Choroid plexus epithelial cell (primary cell): ENCODE data around the gene ZNF253.
"Not testable (repeated sequence)": the region's sequence is repeated elsewhere in the genome, so short reads cannot be mapped to it uniquely, and the experiment has no call there.

ENCODE experiments used
- DNase-seq: peaks from one replicate; pipeline ENCODE4 v3.0.0-alpha.2; 2010; ENCODE audit warnings: low read depth
- H3K4me3 ChIP-seq: 2 replicates; pipeline ENCODE4 v1.5.1; 2011; ENCODE audit warnings: low read depth, mild to moderate bottlenecking, control low read depth, low read length, moderate library complexity
- CTCF ChIP-seq: conservative IDR thresholded peaks from 2 replicates; pipeline ENCODE4 v1.5.1; 2011; ENCODE audit warnings: low read depth, mild to moderate bottlenecking, control low read depth, inconsistent platforms, low read length, moderate library complexity

Gene ZNF253

GRCh38 chr19:19826875-19827274 is 38.8 kb upstream of the ZNF253 start:
- no peak for DNase-seq
- H3K4me3 ChIP-seq: no peak overlapping the region
- TF ChIP-seq CTCF: no peak

- no peak overlapping the region for H3K4me3 ChIP-seq
- no peak for DNase-seq
- no peak for TF ChIP-seq CTCF
These were observed 30.1 kb upstream of the ZNF253 start for GRCh38 chr19:19835560-19836038.

- DNase-seq: no peak
- no peak for TF ChIP-seq CTCF
These were observed 17.9 kb upstream of the ZNF253 start for GRCh38 chr19:19847781-19848180.

GRCh38 chr19:19849056-19849455 is 16.6 kb upstream of the ZNF253 start:
- H3K4me3 ChIP-seq: no peak overlapping the region
- TF ChIP-seq CTCF: no peak
- DNase-seq: no peak

More at GRCh38 chr19:19847781-19848180, 17.9 kb upstream of the ZNF253 start:
- no peak overlapping the region for H3K4me3 ChIP-seq

- DNase-seq, H3K4me3 ChIP-seq: not testable (repeated sequence)
These were observed 13.9 kb upstream of the ZNF253 start for GRCh38 chr19:19851740-19852139.

GRCh38 chr19:19858751-19859150 is 6.9 kb upstream of the ZNF253 start:
- no peak overlapping the region for H3K4me3 ChIP-seq
- DNase-seq: no peak
- no peak for TF ChIP-seq CTCF

GRCh38 chr19:19860756-19861390 is 4.8 kb upstream of the ZNF253 start:
- H3K4me3 ChIP-seq: peak overlapping the region; percentile 17
- TF ChIP-seq CTCF: no peak
- DNase-seq: peak; percentile 22
